ENCODE data around the gene DNAJC11.

Gene DNAJC11

GRCh38 chr1:6673816-6674398 is 27.7 kb downstream of the DNAJC11 start:
- Histone ChIP-seq H2AFZ (ENCODE audit: low read length) (no peak overlapping the region), H3K27me3 (ENCODE audit: control insufficient read depth in 3 of 3, insufficient read depth in 3 of 3, low read depth in 1 of 3, low read length in 3 of 3) (no peaks in the 10 kb centered on the region), H3K4ac (ENCODE audit: low read length) (no peak overlapping the region), H3K79me1 (ENCODE audit: low read depth, low read length) (no peaks in the 10 kb centered on the region), H3K4me2 (ENCODE audit: insufficient read depth, low read length, poor library complexity, severe bottlenecking) (no peak overlapping the region), H2BK120ac (ENCODE audit: low read depth, low read length) (no peak overlapping the region), H3K27ac (replicated peaks; ENCODE audit: low read length) (no peak overlapping the region), H3K4me3 (ENCODE audit: low read length in 2 of 2) (no peak overlapping the region), H2BK15ac (ENCODE audit: low read length) (no peak overlapping the region), H3K23ac (ENCODE audit: low read depth, low read length, poor library complexity) (no peak overlapping the region), H4K91ac (ENCODE audit: low read depth, low read length, poor library complexity) (no peak overlapping the region), H2BK12ac (ENCODE audit: low read length) (no peak overlapping the region), H3K4me1 (ENCODE audit: control insufficient read depth in 2 of 2, insufficient read depth in 1 of 2, low read depth in 1 of 2, low read length in 2 of 2) (no peaks in the 10 kb centered on the region), H4K8ac (ENCODE audit: low read depth, low read length) (no peak overlapping the region), H3K9ac (ENCODE audit: low read depth, low read length, poor library complexity) (no peak overlapping the region), H2BK5ac (ENCODE audit: low read length) (no peak overlapping the region), H2AK5ac (ENCODE audit: low read depth, low read length) (no peak overlapping the region), H3K14ac (ENCODE audit: low read length) (no peak overlapping the region), H3K36me3 (replicated peaks in 1 of 2; ENCODE audit: control insufficient read depth in 2 of 2, insufficient read depth in 2 of 2, low read length in 2 of 2) (peaks cover 22 to 75% of the 10 kb centered on the region in 2 donors), H3K18ac (ENCODE audit: low read length) (no peak overlapping the region), H3K9me3 (replicated peaks in 1 of 2; ENCODE audit: control insufficient read depth in 2 of 2, insufficient read depth in 1 of 2, low read depth in 1 of 2, low read length in 2 of 2) (peaks cover 2 to 3% of the 10 kb centered on the region in 2 donors)
- no CpG with 5 or more reads among the region's 5 CpGs for WGBS, 2 donors (ENCODE audit: extremely low coverage in 2 of 2, insufficient read length in 2 of 2, insufficient replicate concordance in 1 of 2)
- DNase-seq (ENCODE audit: low spot score), result no peak

- Histone ChIP-seq H3K18ac (ENCODE audit: low read length) (no peak overlapping the region), H3K4ac (ENCODE audit: low read length) (no peak overlapping the region), H4K8ac (ENCODE audit: low read depth, low read length) (no peak overlapping the region), H3K23ac (ENCODE audit: low read depth, low read length, poor library complexity) (no peak overlapping the region), H2AK5ac (ENCODE audit: low read depth, low read length) (no peak overlapping the region), H3K27ac (replicated peaks; ENCODE audit: low read length) (no peak overlapping the region), H3K79me1 (ENCODE audit: low read depth, low read length) (no peaks in the 10 kb centered on the region), H2BK120ac (ENCODE audit: low read depth, low read length) (no peak overlapping the region), H2BK12ac (ENCODE audit: low read length) (no peak overlapping the region), H2BK5ac (ENCODE audit: low read length) (no peak overlapping the region), H3K4me3 (ENCODE audit: low read length in 2 of 2) (no peak overlapping the region), H3K36me3 (replicated peaks in 1 of 2; ENCODE audit: control insufficient read depth in 2 of 2, insufficient read depth in 2 of 2, low read length in 2 of 2) (peaks cover 18 to 70% of the 10 kb centered on the region in 2 donors), H2BK15ac (ENCODE audit: low read length) (no peak overlapping the region), H3K14ac (ENCODE audit: low read length) (no peak overlapping the region), H2AFZ (ENCODE audit: low read length) (no peak overlapping the region), H3K4me1 (ENCODE audit: control insufficient read depth in 2 of 2, insufficient read depth in 1 of 2, low read depth in 1 of 2, low read length in 2 of 2) (no peaks in the 10 kb centered on the region), H4K91ac (ENCODE audit: low read depth, low read length, poor library complexity) (no peak overlapping the region), H3K27me3 (ENCODE audit: control insufficient read depth in 3 of 3, insufficient read depth in 3 of 3, low read depth in 1 of 3, low read length in 3 of 3) (no peaks in the 10 kb centered on the region), H3K9me3 (replicated peaks in 1 of 2; ENCODE audit: control insufficient read depth in 2 of 2, insufficient read depth in 1 of 2, low read depth in 1 of 2, low read length in 2 of 2) (peaks cover 2 to 3% of the 10 kb centered on the region in 2 donors), H3K9ac (ENCODE audit: low read depth, low read length, poor library complexity) (no peak overlapping the region), H3K4me2 (ENCODE audit: insufficient read depth, low read length, poor library complexity, severe bottlenecking) (no peak overlapping the region)
- no CpG with 5 or more reads among the region's 2 CpGs for WGBS, 2 donors (ENCODE audit: extremely low coverage in 2 of 2, insufficient read length in 2 of 2, insufficient replicate concordance in 1 of 2)
- no peak for DNase-seq (ENCODE audit: low spot score)
Measured at GRCh38 chr1:6672558-6672957, 29.1 kb downstream of the DNAJC11 start.

GRCh38 chr1:6668503-6668902 is 33.1 kb downstream of the DNAJC11 start:
- no peak overlapping the region for H2BK12ac ChIP-seq (ENCODE audit: low read length)
- no peak overlapping the region for H2AK5ac ChIP-seq (ENCODE audit: low read depth, low read length)
- H3K27ac ChIP-seq (replicated peaks; ENCODE audit: low read length), result no peak overlapping the region
- no peak overlapping the region for H4K8ac ChIP-seq (ENCODE audit: low read depth, low read length)
- DNase-seq (ENCODE audit: low spot score), result no peak
- H3K9ac ChIP-seq (ENCODE audit: low read depth, low read length, poor library complexity), result no peak overlapping the region
- H3K18ac ChIP-seq (ENCODE audit: low read length), result no peak overlapping the region
- H3K14ac ChIP-seq (ENCODE audit: low read length), result no peak overlapping the region
- no CpG with 5 or more reads among the region's 9 CpGs for WGBS, 2 donors (ENCODE audit: extremely low coverage in 2 of 2, insufficient read length in 2 of 2, insufficient replicate concordance in 1 of 2)
- peaks cover 4% of the 10 kb centered on the region for H3K79me1 ChIP-seq (ENCODE audit: low read depth, low read length)
- H2AFZ ChIP-seq (ENCODE audit: low read length), result no peak overlapping the region
- H2BK15ac ChIP-seq (ENCODE audit: low read length), result no peak overlapping the region
- no peak overlapping the region for H3K4me3 ChIP-seq (ENCODE audit: low read length in 2 of 2)
- peaks cover 2 to 3% of the 10 kb centered on the region in 2 donors for H3K9me3 ChIP-seq (replicated peaks in 1 of 2; ENCODE audit: control insufficient read depth in 2 of 2, insufficient read depth in 1 of 2, low read depth in 1 of 2, low read length in 2 of 2)
- no peak overlapping the region for H2BK5ac ChIP-seq (ENCODE audit: low read length)
- no peak overlapping the region for H3K4ac ChIP-seq (ENCODE audit: low read length)
- H2BK120ac ChIP-seq (ENCODE audit: low read depth, low read length), result no peak overlapping the region
- peaks cover 19 to 63% of the 10 kb centered on the region in 2 donors for H3K36me3 ChIP-seq (replicated peaks in 1 of 2; ENCODE audit: control insufficient read depth in 2 of 2, insufficient read depth in 2 of 2, low read length in 2 of 2)
- H3K23ac ChIP-seq (ENCODE audit: low read depth, low read length, poor library complexity), result no peak overlapping the region
- H3K27me3 ChIP-seq (ENCODE audit: control insufficient read depth in 3 of 3, insufficient read depth in 3 of 3, low read depth in 1 of 3, low read length in 3 of 3), result no peaks in the 10 kb centered on the region
- no peaks in the 10 kb centered on the region for H3K4me1 ChIP-seq (ENCODE audit: control insufficient read depth in 2 of 2, insufficient read depth in 1 of 2, low read depth in 1 of 2, low read length in 2 of 2)
- no peak overlapping the region for H4K91ac ChIP-seq (ENCODE audit: low read depth, low read length, poor library complexity)
- no peak overlapping the region for H3K4me2 ChIP-seq (ENCODE audit: insufficient read depth, low read length, poor library complexity, severe bottlenecking)

- Histone ChIP-seq H3K4me1 (ENCODE audit: control insufficient read depth in 2 of 2, insufficient read depth in 1 of 2, low read depth in 1 of 2, low read length in 2 of 2) (no peaks in the 10 kb centered on the region), H3K27ac (replicated peaks; ENCODE audit: low read length) (no peak overlapping the region), H4K91ac (ENCODE audit: low read depth, low read length, poor library complexity) (no peak overlapping the region), H3K14ac (ENCODE audit: low read length) (no peak overlapping the region), H3K18ac (ENCODE audit: low read length) (no peak overlapping the region), H3K23ac (ENCODE audit: low read depth, low read length, poor library complexity) (peak overlapping the region; percentile 75), H3K9ac (ENCODE audit: low read depth, low read length, poor library complexity) (peak overlapping the region; percentile 67), H2AK5ac (ENCODE audit: low read depth, low read length) (no peak overlapping the region), H3K4me3 (ENCODE audit: low read length in 2 of 2) (no peak overlapping the region), H2BK12ac (ENCODE audit: low read length) (no peak overlapping the region), H3K9me3 (replicated peaks in 1 of 2; ENCODE audit: control insufficient read depth in 2 of 2, insufficient read depth in 1 of 2, low read depth in 1 of 2, low read length in 2 of 2) (peaks cover 2 to 3% of the 10 kb centered on the region in 2 donors), H2BK15ac (ENCODE audit: low read length) (no peak overlapping the region), H3K4me2 (ENCODE audit: insufficient read depth, low read length, poor library complexity, severe bottlenecking) (no peak overlapping the region), H4K8ac (ENCODE audit: low read depth, low read length) (no peak overlapping the region), H2BK5ac (ENCODE audit: low read length) (no peak overlapping the region), H3K4ac (ENCODE audit: low read length) (no peak overlapping the region), H2BK120ac (ENCODE audit: low read depth, low read length) (no peak overlapping the region), H3K36me3 (replicated peaks in 1 of 2; ENCODE audit: control insufficient read depth in 2 of 2, insufficient read depth in 2 of 2, low read length in 2 of 2) (peaks cover 15 to 62% of the 10 kb centered on the region in 2 donors), H2AFZ (ENCODE audit: low read length) (no peak overlapping the region), H3K27me3 (ENCODE audit: control insufficient read depth in 3 of 3, insufficient read depth in 3 of 3, low read depth in 1 of 3, low read length in 3 of 3) (no peaks in the 10 kb centered on the region), H3K79me1 (ENCODE audit: low read depth, low read length) (peaks cover 4% of the 10 kb centered on the region)
- no CpG with 5 or more reads among the region's 6 CpGs for WGBS, 2 donors (ENCODE audit: extremely low coverage in 2 of 2, insufficient read length in 2 of 2, insufficient replicate concordance in 1 of 2)
- DNase-seq (ENCODE audit: low spot score), result no peak
Measured at GRCh38 chr1:6667139-6667538, 34.5 kb downstream of the DNAJC11 start.

All from neuronal stem cell (in vitro differentiated cells).